ENCODE data around the gene PLA2G1B. TPM values are rescaled to one million over a fixed set of nuclear protein-coding genes. Genes with fewer than 3 reads are reported as not detected.

PLA2G1B gene
- total and polyA plus RNA-seq, 2 of the 13 experiments (the other 11 are each of a cell fraction or from before 2014, with no cell fraction given) = 0.33 to 1.4 TPM

DNA sequence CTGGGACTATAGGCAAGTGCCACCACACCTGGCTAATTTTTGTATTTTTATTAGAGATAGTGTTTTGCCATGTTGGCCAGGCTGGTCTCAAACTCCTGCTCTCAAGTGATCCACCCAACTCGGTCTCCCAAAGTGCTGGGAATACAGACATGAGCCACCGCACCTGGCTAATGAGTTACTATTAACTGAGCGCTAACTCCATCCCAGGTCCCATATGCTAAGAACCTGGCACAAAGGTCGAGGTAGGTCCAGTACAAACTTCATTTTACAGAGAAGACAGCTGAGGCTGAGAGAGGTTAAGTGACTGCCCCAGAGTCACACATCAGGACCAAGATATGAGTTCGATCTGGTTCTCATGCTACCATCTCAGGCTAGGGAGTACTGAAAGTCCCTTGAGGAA lies 4.5 kb upstream of the PLA2G1B start:
- Histone ChIP-seq H3K27me3 (ENCODE audit: control insufficient read depth in 1 of 2, insufficient read depth in 2 of 2, low read length in 2 of 2) (0 out of 5 replicates have a peak, but pooled peaks cover 0 to 2% of the 10 kb centered on the region in 2 experiments), H3K4me3 (replicated peaks in 1 of 3; ENCODE audit: insufficient read depth in 1 of 3, low read depth in 2 of 3, low read length in 3 of 3) (peak overlapping the region in 1 of 3 experiments; percentile 37; a peak in 1 of 6 replicates), H3K4me1 (ENCODE audit: insufficient read depth, low read length) (peaks cover 36% of the 10 kb centered on the region), H3K79me2 (ENCODE audit: insufficient read depth, low read length) (no peaks in the 10 kb centered on the region), H4K20me1 (ENCODE audit: insufficient read depth, low read length) (no peaks in the 10 kb centered on the region), H3K9ac (ENCODE audit: insufficient read depth, low read depth, low read length) (no peak overlapping the region), H3K36me3 (replicated peaks in 1 of 2; ENCODE audit: control insufficient read depth in 1 of 2, insufficient read depth in 2 of 2, low read length in 2 of 2) (no peaks in the 10 kb centered on the region), H3K4me2 (ENCODE audit: low read depth, low read length) (peak overlapping the region; percentile 71; the same call in 1 of the 2 replicates), H3K27ac (ENCODE audit: extremely low read length, insufficient read depth, low read length) (no peak overlapping the region), H2AFZ (ENCODE audit: low read length) (no peak overlapping the region), H3K9me3 (ENCODE audit: low read length) (peaks cover 11% of the 10 kb centered on the region)
- intact Hi-C loops (cut with micrococcal nuclease; ENCODE audit: unreplicated experiment) = no loop called here
- ChIA-PET POLR2A (interaction anchor here (0.5 to 2.2 kb wide), 3 partner anchors 10 to 41 kb away, joined by 4 to 8 read pairs (median 8); partner anchors contain the start of gene RNU4-2), CTCF (ENCODE audit: low intra/inter-chr PET ratio, low total read pairs) (no interaction called here)
- BruUV-seq (replicated peaks) = no TSS peak
- DNase-seq (ENCODE audit: low spot score) (no peak), ATAC-seq (peak; percentile 53), FAIRE-seq (peak; percentile 46)
- in situ Hi-C loops (cut with HindIII; ENCODE audit: extremely low pct_ligation_motif_present, low pct_unique_long_range_greater_than_20kb) = no loop called here
- WGBS (ENCODE audit: low lambda C conversion rate) = 0% methylated on average over 5 of the region's 5 CpGs
- TF ChIP-seq, protein P1, sequence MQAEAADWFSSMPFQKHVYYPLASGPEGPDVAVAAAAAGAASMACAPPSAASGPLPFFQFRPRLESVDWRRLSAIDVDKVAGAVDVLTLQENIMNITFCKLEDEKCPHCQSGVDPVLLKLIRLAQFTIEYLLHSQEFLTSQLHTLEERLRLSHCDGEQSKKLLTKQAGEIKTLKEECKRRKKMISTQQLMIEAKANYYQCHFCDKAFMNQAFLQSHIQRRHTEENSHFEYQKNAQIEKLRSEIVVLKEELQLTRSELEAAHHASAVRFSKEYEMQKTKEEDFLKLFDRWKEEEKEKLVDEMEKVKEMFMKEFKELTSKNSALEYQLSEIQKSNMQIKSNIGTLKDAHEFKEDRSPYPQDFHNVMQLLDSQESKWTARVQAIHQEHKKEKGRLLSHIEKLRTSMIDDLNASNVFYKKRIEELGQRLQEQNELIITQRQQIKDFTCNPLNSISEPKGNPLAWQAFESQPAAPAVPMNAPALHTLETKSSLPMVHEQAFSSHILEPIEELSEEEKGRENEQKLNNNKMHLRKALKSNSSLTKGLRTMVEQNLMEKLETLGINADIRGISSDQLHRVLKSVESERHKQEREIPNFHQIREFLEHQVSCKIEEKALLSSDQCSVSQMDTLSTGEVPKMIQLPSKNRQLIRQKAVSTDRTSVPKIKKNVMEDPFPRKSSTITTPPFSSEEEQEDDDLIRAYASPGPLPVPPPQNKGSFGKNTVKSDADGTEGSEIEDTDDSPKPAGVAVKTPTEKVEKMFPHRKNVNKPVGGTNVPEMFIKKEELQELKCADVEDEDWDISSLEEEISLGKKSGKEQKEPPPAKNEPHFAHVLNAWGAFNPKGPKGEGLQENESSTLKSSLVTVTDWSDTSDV (CRISPR knock-in tag; IDR thresholded peaks at IDR 0.05) = no peak
- TF ChIP-seq HNF4A (CRISPR knock-in tag; IDR thresholded peaks at IDR 0.05) (peak; percentile 79), PBX2 (CRISPR knock-in tag; IDR thresholded peaks at IDR 0.05) (no peak), ZNF274 (CRISPR knock-in tag; IDR thresholded peaks at IDR 0.05) (no peak), ZNF441 (CRISPR knock-in tag; IDR thresholded peaks at IDR 0.05; ENCODE audit: borderline replicate concordance) (no peak), ARID4A (CRISPR knock-in tag; IDR thresholded peaks at IDR 0.05; ENCODE audit: borderline replicate concordance) (0 out of 2 replicates have a peak, but pooled peaks have one; percentile 9)
- TF ChIP-seq, protein P2, sequence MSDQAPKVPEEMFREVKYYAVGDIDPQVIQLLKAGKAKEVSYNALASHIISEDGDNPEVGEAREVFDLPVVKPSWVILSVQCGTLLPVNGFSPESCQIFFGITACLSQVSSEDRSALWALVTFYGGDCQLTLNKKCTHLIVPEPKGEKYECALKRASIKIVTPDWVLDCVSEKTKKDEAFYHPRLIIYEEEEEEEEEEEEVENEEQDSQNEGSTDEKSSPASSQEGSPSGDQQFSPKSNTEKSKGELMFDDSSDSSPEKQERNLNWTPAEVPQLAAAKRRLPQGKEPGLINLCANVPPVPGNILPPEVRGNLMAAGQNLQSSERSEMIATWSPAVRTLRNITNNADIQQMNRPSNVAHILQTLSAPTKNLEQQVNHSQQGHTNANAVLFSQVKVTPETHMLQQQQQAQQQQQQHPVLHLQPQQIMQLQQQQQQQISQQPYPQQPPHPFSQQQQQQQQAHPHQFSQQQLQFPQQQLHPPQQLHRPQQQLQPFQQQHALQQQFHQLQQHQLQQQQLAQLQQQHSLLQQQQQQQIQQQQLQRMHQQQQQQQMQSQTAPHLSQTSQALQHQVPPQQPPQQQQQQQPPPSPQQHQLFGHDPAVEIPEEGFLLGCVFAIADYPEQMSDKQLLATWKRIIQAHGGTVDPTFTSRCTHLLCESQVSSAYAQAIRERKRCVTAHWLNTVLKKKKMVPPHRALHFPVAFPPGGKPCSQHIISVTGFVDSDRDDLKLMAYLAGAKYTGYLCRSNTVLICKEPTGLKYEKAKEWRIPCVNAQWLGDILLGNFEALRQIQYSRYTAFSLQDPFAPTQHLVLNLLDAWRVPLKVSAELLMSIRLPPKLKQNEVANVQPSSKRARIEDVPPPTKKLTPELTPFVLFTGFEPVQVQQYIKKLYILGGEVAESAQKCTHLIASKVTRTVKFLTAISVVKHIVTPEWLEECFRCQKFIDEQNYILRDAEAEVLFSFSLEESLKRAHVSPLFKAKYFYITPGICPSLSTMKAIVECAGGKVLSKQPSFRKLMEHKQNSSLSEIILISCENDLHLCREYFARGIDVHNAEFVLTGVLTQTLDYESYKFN (CRISPR knock-in tag; conservative IDR thresholded peaks at IDR 0.05) = peak; percentile 38
